Spleen (tissue), 7 donors: Measurements from ENCODE around the gene GRK3.

Experiments used
- CTCF ChIP-seq, 11 experiments: fragments of 200-600 bp in 7 of 11; fragments of 450-650 bp in 4 of 11; sonication (generic) in 4 of 11; IDR thresholded peaks in 8 of 11; conservative IDR thresholded peaks in 3 of 11; 1 replicate in 7 of 11; 2 replicates in 4 of 11; pipeline versions ENCODE4 v1.4.0 to v1.8.0; 2016 to 2021; ENCODE audit warnings: antibody characterized with exemption in 11 of 11, inconsistent platforms in 4 of 11, mild to moderate bottlenecking in 1 of 11
- POLR2A ChIP-seq, 3 donors: fragments of 450-650 bp; IDR thresholded peaks; one replicate each; pipeline ENCODE4 v1.5.1; 2017; ENCODE audit warnings: antibody characterized with exemption in 3 of 3, mild to moderate bottlenecking in 1 of 3
- donor health status: DM: no; HTN: no; CAD: no; lungs with moderate emphysema.
- donor health status: DM: no; HTN: no; CAD: no.
- donor health status: DM: no; HTN: no; CAD: no.

- TF ChIP-seq POLR2A (IDR thresholded peaks at IDR 0.05): no peak
- no peak for TF ChIP-seq CTCF (IDR thresholded peaks at IDR 0.05 in 8 of 11, conservative IDR thresholded peaks at IDR 0.05 in 3 of 11)
Observed at GRCh38 chr22:25777411-25777810, 212.9 kb downstream of the GRK3 start.
